Stimulated activated CD4-positive, alpha-beta T cell treated with anti-CD3 and anti-CD28 coated beads, TNF-alpha, amount 100 ng/mL, for 24 hours (primary cell): Measurements from ENCODE around the gene ZDHHC16.
"Not testable (repeated sequence)": the region's sequence is repeated elsewhere in the genome, so short reads cannot be mapped to it uniquely, and the experiment has no call there.

Source experiments
- DNase-seq, 3 experiments: peaks; one replicate each; pipeline ENCODE4 v3.0.0-alpha.2; 2020; ENCODE audit warnings: low read depth in 3 of 3

ZDHHC16 gene

GRCh38 chr10:97434557-97434956 lies 11.4 kb upstream of the ZDHHC16 start:
- no peak for DNase-seq

- no peak for DNase-seq
These were observed 10.8 kb upstream of the ZDHHC16 start for GRCh38 chr10:97435211-97435610.

GRCh38 chr10:97442277-97442676 lies 3.7 kb upstream of the ZDHHC16 start:
- DNase-seq: no peak

- no peak for DNase-seq
These were observed 1.8 kb upstream of the ZDHHC16 start for GRCh38 chr10:97444212-97444611.

GRCh38 chr10:97445357-97445721 lies 636 bp upstream of the ZDHHC16 start:
- no peak for DNase-seq

- DNase-seq: no peak
These were observed 4.9 kb downstream of the ZDHHC16 start for GRCh38 chr10:97450828-97451227.

GRCh38 chr10:97451605-97452004 lies 5.6 kb downstream of the ZDHHC16 start:
- DNase-seq: no peak

GRCh38 chr10:97452352-97452751 lies 6.4 kb downstream of the ZDHHC16 start:
- no peak for DNase-seq

- peak in 1 of 3 experiments; percentile 12 for DNase-seq
These were observed 8.5 kb downstream of the ZDHHC16 start for GRCh38 chr10:97454330-97455036.

- no peak for DNase-seq
These were observed 10.2 kb downstream of the ZDHHC16 start for GRCh38 chr10:97456034-97456685.

GRCh38 chr10:97456686-97457065 lies 10.7 kb downstream of the ZDHHC16 start:
- DNase-seq: no peak

- DNase-seq: no peak
These were observed 13.1 kb downstream of the ZDHHC16 start for GRCh38 chr10:97459111-97459510.

GRCh38 chr10:97459933-97460332 lies 14.0 kb downstream of the ZDHHC16 start:
- no peak for DNase-seq

- DNase-seq: no peak
These were observed 16.3 kb downstream of the ZDHHC16 start for GRCh38 chr10:97462309-97462708.

- peak in 1 of 3 experiments; percentile 18 for DNase-seq
These were observed 17.6 kb downstream of the ZDHHC16 start for GRCh38 chr10:97463363-97464132.

- no peak for DNase-seq
These were observed 18.3 kb downstream of the ZDHHC16 start for GRCh38 chr10:97464226-97464625.

- DNase-seq: no peak
These were observed 20.0 kb downstream of the ZDHHC16 start for GRCh38 chr10:97465982-97466381.

- no peak for DNase-seq
These were observed 20.8 kb downstream of the ZDHHC16 start for GRCh38 chr10:97466755-97467154.

GRCh38 chr10:97468162-97468561 lies 22.2 kb downstream of the ZDHHC16 start:
- DNase-seq: no peak

GRCh38 chr10:97468781-97469180 lies 22.8 kb downstream of the ZDHHC16 start:
- not testable (repeated sequence) for DNase-seq

- no peak for DNase-seq
These were observed 28.9 kb downstream of the ZDHHC16 start for GRCh38 chr10:97474918-97475317.

- DNase-seq: no peak
These were observed 30.1 kb downstream of the ZDHHC16 start for GRCh38 chr10:97475936-97476594.
